22Rv1 (cell line): Measurements from ENCODE around the gene IPCEF1.
"Not testable (repeated sequence)": the region's sequence is repeated elsewhere in the genome, so short reads cannot be mapped to it uniquely, and the experiment has no call there.

Experiments
- H3K27ac ChIP-seq: fragments of 450-650 bp; 2 replicates; pipeline ENCODE4 v1.5.1; 2017
- ZFX ChIP-seq: fragments of 450-650 bp; IDR thresholded peaks from 2 replicates; pipeline ENCODE4 v1.6.1; 2017; ENCODE audit warnings: antibody characterized with exemption, borderline replicate concordance
- TF ChIP-seq, protein P1 (sequence below): fragments of 450-650 bp; IDR thresholded peaks from 2 replicates; pipeline ENCODE4 v1.5.1; 2017; ENCODE audit warnings: mild to moderate bottlenecking

IPCEF1 gene

DNA sequence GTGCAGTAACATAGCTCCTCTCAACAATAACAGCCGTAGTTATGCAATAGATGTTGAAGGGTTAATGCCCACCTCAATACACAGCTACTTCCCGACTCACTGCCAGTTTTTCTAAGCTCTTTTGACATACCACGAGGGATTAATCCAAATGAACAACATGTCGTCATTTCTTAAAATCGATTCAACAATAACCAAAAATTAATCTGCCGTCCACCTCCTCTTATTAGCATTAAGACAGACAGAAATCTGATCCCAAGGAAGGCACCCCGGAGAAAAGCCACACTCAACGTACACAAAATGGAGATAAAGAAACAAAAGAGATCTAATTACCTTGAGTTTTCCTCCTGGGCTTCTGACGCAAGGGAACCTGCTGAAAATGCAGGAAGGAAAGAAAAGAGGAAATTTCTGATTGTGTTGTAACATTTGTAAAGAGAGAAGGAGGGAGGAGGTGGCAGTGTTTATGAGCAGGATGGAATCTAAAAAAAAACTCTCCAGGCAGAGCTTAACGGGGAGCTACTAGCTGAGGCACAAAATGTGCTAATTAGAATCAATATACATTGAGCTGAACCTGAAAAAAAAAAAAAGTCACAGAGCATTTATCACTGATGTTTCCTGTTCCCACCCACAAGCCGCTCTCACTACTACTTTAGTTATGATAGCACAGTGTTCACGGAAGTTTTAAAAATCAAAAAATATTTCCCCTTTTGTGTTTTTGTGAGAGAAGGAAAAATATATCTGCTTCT is 109.3 kb downstream of the IPCEF1 start:
- no peak overlapping the region for H3K27ac ChIP-seq
- no peak for TF ChIP-seq ZFX
- TF ChIP-seq, protein P1, sequence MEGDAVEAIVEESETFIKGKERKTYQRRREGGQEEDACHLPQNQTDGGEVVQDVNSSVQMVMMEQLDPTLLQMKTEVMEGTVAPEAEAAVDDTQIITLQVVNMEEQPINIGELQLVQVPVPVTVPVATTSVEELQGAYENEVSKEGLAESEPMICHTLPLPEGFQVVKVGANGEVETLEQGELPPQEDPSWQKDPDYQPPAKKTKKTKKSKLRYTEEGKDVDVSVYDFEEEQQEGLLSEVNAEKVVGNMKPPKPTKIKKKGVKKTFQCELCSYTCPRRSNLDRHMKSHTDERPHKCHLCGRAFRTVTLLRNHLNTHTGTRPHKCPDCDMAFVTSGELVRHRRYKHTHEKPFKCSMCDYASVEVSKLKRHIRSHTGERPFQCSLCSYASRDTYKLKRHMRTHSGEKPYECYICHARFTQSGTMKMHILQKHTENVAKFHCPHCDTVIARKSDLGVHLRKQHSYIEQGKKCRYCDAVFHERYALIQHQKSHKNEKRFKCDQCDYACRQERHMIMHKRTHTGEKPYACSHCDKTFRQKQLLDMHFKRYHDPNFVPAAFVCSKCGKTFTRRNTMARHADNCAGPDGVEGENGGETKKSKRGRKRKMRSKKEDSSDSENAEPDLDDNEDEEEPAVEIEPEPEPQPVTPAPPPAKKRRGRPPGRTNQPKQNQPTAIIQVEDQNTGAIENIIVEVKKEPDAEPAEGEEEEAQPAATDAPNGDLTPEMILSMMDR: no peak

DNA sequence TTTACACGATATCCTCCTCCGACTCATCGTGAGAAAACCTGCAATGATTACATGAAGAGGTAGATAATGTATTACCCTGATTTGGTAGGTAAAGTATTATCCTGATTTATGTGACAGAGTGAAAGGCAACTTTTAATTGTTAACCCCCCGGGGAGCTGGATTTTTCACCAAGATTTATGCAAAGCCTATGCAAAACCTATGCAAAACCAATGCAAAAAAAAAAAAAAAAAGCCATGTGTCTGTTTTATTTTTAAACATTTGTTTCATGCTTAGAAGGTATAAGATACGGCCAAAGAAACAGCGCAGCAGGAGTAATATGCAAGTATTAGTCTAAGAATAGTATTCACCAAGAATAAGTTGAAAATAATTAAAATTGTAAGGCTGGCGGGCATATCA is 109.9 kb downstream of the IPCEF1 start:
- no peak overlapping the region for H3K27ac ChIP-seq

DNA sequence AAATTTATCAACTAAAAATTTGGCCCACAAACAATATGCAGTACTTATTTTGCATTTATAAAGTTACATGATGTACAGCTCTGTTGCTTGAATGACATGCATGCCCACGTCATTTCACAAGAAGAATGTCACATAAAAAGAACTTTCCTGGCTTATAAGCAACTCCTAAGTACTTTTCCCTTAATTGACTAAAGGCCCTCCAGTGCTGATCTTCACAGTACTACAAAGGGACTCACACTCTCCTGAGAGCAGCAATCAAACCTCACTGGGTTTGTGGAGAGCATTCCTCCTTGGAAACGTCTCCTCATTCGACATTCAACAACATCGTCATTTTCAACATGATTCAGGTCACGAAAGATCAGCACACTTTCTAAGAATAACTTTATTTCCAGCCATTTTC is 111.1 kb downstream of the IPCEF1 start:
- no peak for TF ChIP-seq ZFX
- TF ChIP-seq, protein P1: no peak
- no peak overlapping the region for H3K27ac ChIP-seq

More for the DNA sequence above, 109.9 kb downstream of the IPCEF1 start:
- TF ChIP-seq ZFX: no peak
- TF ChIP-seq, protein P1: no peak

DNA sequence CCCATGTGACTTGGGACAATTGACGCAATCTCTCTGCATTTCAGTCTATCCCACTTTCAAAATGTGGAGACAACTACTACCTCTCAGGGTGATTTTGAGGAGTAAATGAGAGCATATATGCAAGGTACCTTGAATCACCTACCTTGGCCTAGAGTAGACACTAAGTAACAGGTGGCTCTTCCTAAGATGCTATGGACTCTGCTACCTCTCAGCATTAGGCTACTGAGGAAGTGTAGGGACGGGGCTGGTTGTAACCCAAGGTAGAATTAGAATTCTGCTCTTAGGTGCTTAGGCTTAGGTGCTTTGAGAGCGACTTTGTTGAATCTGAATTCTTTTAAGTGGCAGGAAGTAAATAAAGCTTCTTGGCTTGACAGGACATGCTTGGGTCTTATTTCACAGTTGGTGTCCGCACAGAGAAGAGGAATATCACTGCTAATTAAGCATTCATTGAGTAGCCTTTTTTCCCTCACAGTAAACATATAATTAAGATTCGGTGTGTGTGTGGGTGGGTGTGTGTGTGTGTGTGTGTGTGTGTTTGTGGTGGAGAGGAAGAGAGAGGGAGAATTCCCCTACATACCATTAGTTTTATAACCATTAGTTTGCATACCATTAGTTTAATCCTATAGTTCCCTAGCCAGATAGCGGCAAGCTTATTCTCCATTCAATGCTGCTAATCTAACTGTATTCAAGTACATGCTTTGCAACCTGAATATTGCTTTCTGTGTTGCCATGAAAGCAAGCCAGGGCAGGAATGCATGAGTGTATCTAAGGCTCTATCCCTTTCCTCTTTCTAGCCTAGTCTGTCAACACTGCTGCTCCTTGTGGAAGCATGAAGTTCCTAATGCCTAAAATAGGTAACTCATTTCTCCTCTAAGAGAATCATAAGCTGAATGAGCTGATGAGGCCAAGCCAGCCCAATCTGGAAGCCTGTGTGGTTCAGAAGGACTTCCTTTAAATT is 112.5 kb downstream of the IPCEF1 start:
- TF ChIP-seq ZFX: no peak
- TF ChIP-seq, protein P1: no peak
- no peak overlapping the region for H3K27ac ChIP-seq

DNA sequence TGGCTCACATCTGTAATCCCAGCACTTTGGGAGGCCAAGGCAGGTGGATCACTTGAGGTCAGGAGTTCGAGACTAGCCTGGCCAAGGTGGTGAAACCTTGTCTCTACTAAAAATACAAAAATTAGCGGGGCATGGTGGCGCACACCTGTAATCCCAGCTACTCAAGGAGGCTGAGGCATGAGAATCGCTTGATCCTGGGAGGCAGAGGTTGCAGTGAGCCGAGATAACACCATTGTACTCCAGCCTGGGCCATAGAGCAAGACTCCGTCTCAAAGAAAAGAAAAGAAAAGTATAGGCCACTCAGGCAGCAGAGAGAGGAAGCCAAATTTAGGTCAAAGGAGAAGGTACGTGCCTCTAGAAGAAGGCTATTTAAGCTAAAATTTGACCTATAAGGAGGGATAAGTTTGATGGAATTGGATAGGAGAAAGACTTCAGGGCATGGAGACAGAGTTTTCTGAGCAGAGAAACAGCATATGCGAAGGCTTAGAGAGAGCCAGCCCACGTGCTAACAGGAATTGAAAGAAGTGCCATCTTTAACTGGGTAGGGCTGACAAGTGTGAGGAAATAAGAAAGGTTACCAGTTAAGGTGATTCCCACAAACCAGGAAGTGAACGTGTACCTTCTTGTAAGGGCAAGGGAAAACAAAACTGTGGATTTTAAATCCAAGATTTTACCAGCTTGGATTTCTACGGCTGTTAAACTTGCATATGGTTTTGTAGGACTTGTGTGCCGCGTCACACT is 113.8 kb downstream of the IPCEF1 start:
- no peak overlapping the region for H3K27ac ChIP-seq
- TF ChIP-seq ZFX: no peak
- TF ChIP-seq, protein P1: no peak

DNA sequence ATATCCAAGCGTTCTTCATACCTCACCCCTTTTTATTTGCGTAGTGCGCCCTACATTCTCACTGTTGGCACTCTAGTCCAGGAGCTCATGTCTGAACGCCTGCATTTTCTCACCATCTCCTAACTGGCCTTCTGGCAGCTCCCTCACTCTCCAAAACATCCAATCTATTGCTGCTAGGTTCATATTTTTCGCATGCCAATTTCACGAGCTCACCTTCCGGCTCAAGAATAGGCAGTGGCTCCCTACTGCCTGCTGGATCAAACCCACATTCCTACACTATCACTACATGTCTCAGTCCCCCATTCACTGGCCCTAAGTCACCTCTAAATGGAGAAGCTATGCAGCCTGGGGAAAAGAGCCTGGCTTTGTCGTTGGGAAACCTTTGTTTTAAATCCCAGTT is 115.0 kb downstream of the IPCEF1 start:
- H3K27ac ChIP-seq: no peak overlapping the region
- no peak for TF ChIP-seq ZFX
- TF ChIP-seq, protein P1: no peak

DNA sequence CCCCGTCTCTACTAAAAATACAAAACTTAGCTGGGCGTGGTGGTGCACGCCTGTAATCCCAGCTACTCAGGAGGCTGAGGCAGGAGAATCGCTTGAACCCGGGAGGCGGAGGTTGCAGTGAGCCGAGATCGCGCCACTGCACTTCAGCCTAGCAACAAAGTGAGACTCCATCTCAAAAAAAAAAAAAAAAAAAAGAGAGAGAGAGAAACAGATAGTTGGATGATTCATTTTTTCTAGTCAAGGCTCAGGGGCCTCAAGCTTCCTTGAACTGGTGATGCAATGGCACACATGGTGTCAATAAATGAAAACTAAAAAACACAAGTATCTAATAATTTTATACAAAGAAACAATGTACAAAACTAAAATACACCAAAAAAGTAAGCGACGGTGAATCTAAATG is 115.5 kb downstream of the IPCEF1 start:
- not testable (repeated sequence) for H3K27ac ChIP-seq
